Astrocyte of the cerebellum (primary cell): ENCODE data around the gene ZDHHC16.
"Not testable (repeated sequence)": the region's sequence is repeated elsewhere in the genome, so short reads cannot be mapped to it uniquely, and the experiment has no call there.

ENCODE experiments used
- DNase-seq: peaks from one replicate; pipeline ENCODE4 v3.0.0-alpha.2; 2011; ENCODE audit warnings: low read depth
- H3K4me3 ChIP-seq: 2 replicates; pipeline ENCODE4 v1.5.1; 2011; ENCODE audit warnings: mild to moderate bottlenecking, low read depth, low read length, moderate library complexity
- CTCF ChIP-seq: IDR thresholded peaks from 2 replicates; pipeline ENCODE4 v1.5.1; 2012; ENCODE audit warnings: low read length, low read depth, moderate library complexity, mild to moderate bottlenecking; ENCODE audit errors: missing control alignments
- in situ Hi-C: cut with HindIII; loops from 2 replicates; pipeline ENCODE4 v1.10.0; 2017; ENCODE audit warnings: low sequenced_read_pairs

ZDHHC16 gene

GRCh38 chr10:97407211-97407951 lies 38.6 kb upstream of the ZDHHC16 start:
- H3K4me3 ChIP-seq, result no peak overlapping the region
- DNase-seq, result no peak
- in situ Hi-C loops, result no loop called here

GRCh38 chr10:97407952-97408248 lies 38.1 kb upstream of the ZDHHC16 start:
- TF ChIP-seq CTCF, result no peak
- in situ Hi-C loops, result no loop called here
- no peak for DNase-seq
- H3K4me3 ChIP-seq, result no peak overlapping the region

More at GRCh38 chr10:97407211-97407951, 38.6 kb upstream of the ZDHHC16 start:
- peak; percentile 84 for TF ChIP-seq CTCF

- in situ Hi-C loops, result no loop called here
- DNase-seq, result no peak
- TF ChIP-seq CTCF, result no peak
- no peak overlapping the region for H3K4me3 ChIP-seq
These were observed 37.4 kb upstream of the ZDHHC16 start for GRCh38 chr10:97408496-97408992.

DNA sequence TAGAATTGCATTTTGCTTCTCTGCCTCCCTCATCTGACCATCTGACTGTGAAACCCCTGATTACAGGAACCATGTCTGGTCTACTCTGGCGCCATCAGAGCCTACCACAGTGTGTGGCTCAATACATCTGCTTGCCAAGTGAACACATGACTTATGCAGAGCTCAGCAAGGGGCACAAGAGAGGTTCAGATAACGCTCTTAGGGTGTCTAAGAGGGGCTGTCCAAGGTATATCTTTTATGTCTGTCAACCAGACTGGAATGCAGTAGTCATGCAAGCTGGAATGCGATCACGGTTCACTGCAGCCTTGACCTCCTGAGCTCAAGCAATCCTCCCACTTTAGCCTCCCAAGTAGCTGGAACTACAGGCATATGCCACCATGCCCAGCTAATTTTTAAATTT lies 34.6 kb upstream of the ZDHHC16 start:
- in situ Hi-C loops, result no loop called here

GRCh38 chr10:97412891-97413304 lies 33.1 kb upstream of the ZDHHC16 start:
- DNase-seq, result no peak
- in situ Hi-C loops, result no loop called here
- H3K4me3 ChIP-seq, result no peak overlapping the region
- TF ChIP-seq CTCF, result no peak

More for the DNA sequence above, 34.6 kb upstream of the ZDHHC16 start:
- no peak overlapping the region for H3K4me3 ChIP-seq
- TF ChIP-seq CTCF, result no peak
- DNase-seq, result no peak

DNA sequence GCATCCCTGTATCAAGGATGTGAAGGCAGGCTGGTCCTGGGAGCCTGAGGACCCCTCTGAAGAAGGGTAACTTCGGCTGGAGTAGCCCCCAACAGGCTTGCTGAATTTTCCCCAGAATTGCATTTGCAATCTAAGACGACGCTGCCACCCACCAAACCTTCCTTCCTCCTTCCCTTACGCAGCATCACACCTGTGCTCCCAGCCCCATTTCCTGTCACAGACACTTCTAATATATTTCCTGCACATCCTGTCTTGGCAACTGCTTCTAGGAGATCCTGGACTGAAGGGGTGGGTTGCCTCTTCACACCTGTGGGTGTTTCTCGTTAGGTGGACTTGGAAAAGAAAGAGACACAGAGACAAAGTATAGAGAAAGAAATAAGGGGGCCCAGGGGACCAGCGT lies 29.4 kb upstream of the ZDHHC16 start:
- TF ChIP-seq CTCF, result no peak
- no peak for DNase-seq
- no peak overlapping the region for H3K4me3 ChIP-seq
- in situ Hi-C loops, result no loop called here

GRCh38 chr10:97423757-97424098 lies 22.2 kb upstream of the ZDHHC16 start:
- DNase-seq, in situ Hi-C loops, H3K4me3 ChIP-seq: not testable (repeated sequence)
